B cell (primary cell): ENCODE data around the gene ETV3. TPM values are rescaled to one million over a fixed set of nuclear protein-coding genes. Genes with fewer than 3 reads are reported as not detected.

Source experiments
- ATAC-seq: fragments of 200-7000 bp; cut with Tn5 transposase; one replicate; pipeline ENCODE4 v1.10.0; 2021; ENCODE audit warnings: low read depth, mild to moderate bottlenecking, moderate number of reproducible peaks, moderate library complexity
- CTCF ChIA-PET: fragments of 350-600 bp; sonication (Branson Sonifier 250); formaldehyde crosslinking; loops from one replicate; lab custom pipeline; 2021; ENCODE audit warnings: antibody characterized with exemption, inconsistent platforms; lab: Charles Lee
- POLR2A ChIA-PET: fragments of 350-600 bp; sonication (Branson Sonifier 250); formaldehyde crosslinking; loops from one replicate; lab custom pipeline; 2021; ENCODE audit warnings: antibody characterized with exemption; lab: Charles Lee
- DNase-seq: peaks from one replicate; pipeline ENCODE4 v3.0.0; 2013
- H2AFZ ChIP-seq: 2 replicates; pipeline ENCODE4 v1.6.1; 2012; ENCODE audit warnings: mild to moderate bottlenecking, low read depth, low read length; ENCODE audit not compliant: insufficient read depth, poor library complexity, severe bottlenecking
- H3K27ac ChIP-seq, 2 donors: 1 replicate in 1 of 2; 2 replicates in 1 of 2; pipeline ENCODE4 v1.5.1; 2012 to 2013; ENCODE audit warnings: low read length in 2 of 2, mild to moderate bottlenecking in 2 of 2, moderate library complexity in 1 of 2
- H3K27me3 ChIP-seq, 4 experiments: fragments of 200-600 bp in 1 of 4; sonication (generic) in 1 of 4; replicated peaks in 1 of 4; 1 replicate in 2 of 4; 2 replicates in 2 of 4; pipeline versions ENCODE4 v1.6.1 to v1.7.0; 2013 to 2016; ENCODE audit warnings: low read length in 3 of 4, mild to moderate bottlenecking in 2 of 4, mixed read lengths in 1 of 4, moderate library complexity in 1 of 4; ENCODE audit not compliant: insufficient read depth in 4 of 4, control insufficient read depth in 3 of 4; ENCODE audit errors: control extremely low read depth in 1 of 4
- H3K36me3 ChIP-seq, 2 experiments: replicated peaks in 1 of 2; 1 replicate in 1 of 2; 2 replicates in 1 of 2; pipeline versions ENCODE4 v1.6.1 to v1.7.1; 2013; ENCODE audit warnings: low read length in 1 of 2; ENCODE audit not compliant: insufficient read depth in 2 of 2, control insufficient read depth in 1 of 2; ENCODE audit errors: control extremely low read depth in 1 of 2, extremely low read depth in 1 of 2
- H3K4me1 ChIP-seq, 2 donors: fragments of 200-600 bp in 1 of 2; sonication (generic) in 1 of 2; 1 replicate in 1 of 2; 2 replicates in 1 of 2; pipeline versions ENCODE4 v1.5.1 to v1.6.1; 2013 to 2017; ENCODE audit warnings: low read length in 2 of 2; ENCODE audit not compliant: control insufficient read depth in 2 of 2, insufficient read depth in 2 of 2
- H3K4me2 ChIP-seq: replicated peaks from 2 replicates; pipeline ENCODE3; 2012; ENCODE audit warnings: mild to moderate bottlenecking, low read depth, low read length; ENCODE audit not compliant: poor library complexity, severe bottlenecking
- H3K4me3 ChIP-seq, 5 experiments: fragments of 200-600 bp in 1 of 5; sonication (generic) in 1 of 5; 1 replicate in 3 of 5; 2 replicates in 2 of 5; pipeline versions ENCODE4 v1.5.1 to v1.7.0; 2011 to 2016; ENCODE audit warnings: low read length in 4 of 5, mild to moderate bottlenecking in 4 of 5, low read depth in 2 of 5, control low read depth in 1 of 5, moderate library complexity in 1 of 5; ENCODE audit not compliant: insufficient read depth in 1 of 5; ENCODE audit errors: control extremely low read depth in 1 of 5, extremely low read depth in 1 of 5
- H3K79me2 ChIP-seq: fragments of 200-600 bp; sonication (generic); one replicate; pipeline ENCODE4 v1.6.0; 2016; ENCODE audit warnings: low read length; ENCODE audit not compliant: control insufficient read depth, insufficient read depth
- H3K9ac ChIP-seq: fragments of 200-600 bp; sonication (generic); 2 replicates; pipeline ENCODE4 v1.6.1; 2017; ENCODE audit warnings: mild to moderate bottlenecking, low read length, moderate library complexity
- H3K9me3 ChIP-seq, 3 donors: one replicate each; pipeline versions ENCODE4 v1.6.1 to v1.7.1; 2013; ENCODE audit warnings: low read length in 2 of 3; ENCODE audit not compliant: control insufficient read depth in 2 of 3, insufficient read depth in 1 of 3; ENCODE audit errors: control extremely low read depth in 1 of 3
- H4K20me1 ChIP-seq: 2 replicates; pipeline ENCODE4 v1.6.0; 2012; ENCODE audit warnings: mild to moderate bottlenecking, low read length; ENCODE audit not compliant: insufficient read depth, control insufficient read depth, poor library complexity, severe bottlenecking
- H3K27ac Mint-ChIP-seq: one replicate; pipeline ENCODE4 v1.8.0; 2021; ENCODE audit warnings: mixed read lengths
- H3K27me3 Mint-ChIP-seq: one replicate; pipeline ENCODE4 v1.8.0; 2021; ENCODE audit warnings: mixed read lengths
- H3K4me1 Mint-ChIP-seq: one replicate; pipeline ENCODE4 v1.8.0; 2021; ENCODE audit warnings: mixed read lengths
- H3K4me3 Mint-ChIP-seq: one replicate; pipeline ENCODE4 v1.8.0; 2021; ENCODE audit warnings: mixed read lengths
- H3K9me3 Mint-ChIP-seq: one replicate; pipeline ENCODE4 v1.8.0; 2022; ENCODE audit warnings: mixed read lengths; ENCODE audit not compliant: insufficient read depth
- EZH2 ChIP-seq: IDR thresholded peaks from 2 replicates; pipeline ENCODE4 v1.6.1; 2012; ENCODE audit warnings: borderline replicate concordance, low read depth, mild to moderate bottlenecking, moderate library complexity, low read length; ENCODE audit not compliant: insufficient read depth, poor library complexity, severe bottlenecking
- WGBS: methylation state at CpG from one replicate; pipeline ENCODE4 v1.1.5; 2013; ENCODE audit warnings: missing lambda C conversion rate; ENCODE audit not compliant: insufficient coverage; 5-methylcytosine and 5-hydroxymethylcytosine counted together
- intact Hi-C: fragments of 100-400 bp; cut with micrococcal nuclease; formaldehyde crosslinking; loops from one replicate; pipeline ENCODE4 v1.10.0; 2022
- polyA plus RNA-seq: library from polyadenylated mRNA; depleted of rRNA; stranded (reverse); fragments of >200 nt; gene quantifications from 2 replicates; pipeline ENCODE4 v1.2.3, GENCODE V29; 2012
- total RNA-seq, 2 donors: library from RNA; stranded (reverse); fragments of 120-200 nt in 1 of 2; gene quantifications; 1 replicate in 1 of 2; 2 replicates in 1 of 2; pipeline versions ENCODE4 v1.2.3 to v1.2.4, GENCODE V29; 2013 to 2022
- TF ChIP-seq, protein P1 (sequence below): fragments of 200-600 bp; IDR thresholded peaks from one replicate; pipeline ENCODE4 v1.8.0; 2022; ENCODE audit warnings: antibody characterized with exemption, mild to moderate bottlenecking

Gene ETV3
- total and polyA plus RNA-seq, 2 donors (not counting 1 experiment from before 2014, with no cell fraction given), result 16.7 to 34.1 TPM

- H3K4me1 Mint-ChIP-seq, result peaks cover 14% of the 10 kb centered on the region
- Histone ChIP-seq H3K27me3 (no peaks in the 10 kb centered on the region), H3K4me1 (peaks cover 5 to 9% of the 10 kb centered on the region in 2 donors), H4K20me1 (peaks cover under 1% of the 10 kb centered on the region), H3K4me3 (no peak overlapping the region), H2AFZ (no peak overlapping the region), H3K9me3 (no peaks in the 10 kb centered on the region), H3K4me2 (no peak overlapping the region), H3K79me2 (no peaks in the 10 kb centered on the region), H3K27ac (no peak overlapping the region), H3K9ac (no peak overlapping the region), H3K36me3 (no peaks in the 10 kb centered on the region)
- DNase-seq (no peak), ATAC-seq (no peak)
- no peak overlapping the region for H3K4me3 Mint-ChIP-seq
- no CpG with 5 or more reads among the region's 3 CpGs for WGBS
- intact Hi-C loops, result no loop called here
- H3K27me3 Mint-ChIP-seq, result peaks cover 12% of the 10 kb centered on the region
- ChIA-PET CTCF (interaction anchor here (1.6 to 4.1 kb wide), 2 partner anchors 14 to 53 kb away, joined by 10 to 24 read pairs; no protein-coding TSS in a partner anchor), POLR2A (no interaction called here)
- no peak overlapping the region for H3K27ac Mint-ChIP-seq
- no peaks in the 10 kb centered on the region for H3K9me3 Mint-ChIP-seq
- TF ChIP-seq EZH2, result no peak
- TF ChIP-seq, protein P1, sequence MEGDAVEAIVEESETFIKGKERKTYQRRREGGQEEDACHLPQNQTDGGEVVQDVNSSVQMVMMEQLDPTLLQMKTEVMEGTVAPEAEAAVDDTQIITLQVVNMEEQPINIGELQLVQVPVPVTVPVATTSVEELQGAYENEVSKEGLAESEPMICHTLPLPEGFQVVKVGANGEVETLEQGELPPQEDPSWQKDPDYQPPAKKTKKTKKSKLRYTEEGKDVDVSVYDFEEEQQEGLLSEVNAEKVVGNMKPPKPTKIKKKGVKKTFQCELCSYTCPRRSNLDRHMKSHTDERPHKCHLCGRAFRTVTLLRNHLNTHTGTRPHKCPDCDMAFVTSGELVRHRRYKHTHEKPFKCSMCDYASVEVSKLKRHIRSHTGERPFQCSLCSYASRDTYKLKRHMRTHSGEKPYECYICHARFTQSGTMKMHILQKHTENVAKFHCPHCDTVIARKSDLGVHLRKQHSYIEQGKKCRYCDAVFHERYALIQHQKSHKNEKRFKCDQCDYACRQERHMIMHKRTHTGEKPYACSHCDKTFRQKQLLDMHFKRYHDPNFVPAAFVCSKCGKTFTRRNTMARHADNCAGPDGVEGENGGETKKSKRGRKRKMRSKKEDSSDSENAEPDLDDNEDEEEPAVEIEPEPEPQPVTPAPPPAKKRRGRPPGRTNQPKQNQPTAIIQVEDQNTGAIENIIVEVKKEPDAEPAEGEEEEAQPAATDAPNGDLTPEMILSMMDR, result no peak
These were observed 4.7 kb upstream of the ETV3 start for GRCh38 chr1:157142765-157143423.

DNA sequence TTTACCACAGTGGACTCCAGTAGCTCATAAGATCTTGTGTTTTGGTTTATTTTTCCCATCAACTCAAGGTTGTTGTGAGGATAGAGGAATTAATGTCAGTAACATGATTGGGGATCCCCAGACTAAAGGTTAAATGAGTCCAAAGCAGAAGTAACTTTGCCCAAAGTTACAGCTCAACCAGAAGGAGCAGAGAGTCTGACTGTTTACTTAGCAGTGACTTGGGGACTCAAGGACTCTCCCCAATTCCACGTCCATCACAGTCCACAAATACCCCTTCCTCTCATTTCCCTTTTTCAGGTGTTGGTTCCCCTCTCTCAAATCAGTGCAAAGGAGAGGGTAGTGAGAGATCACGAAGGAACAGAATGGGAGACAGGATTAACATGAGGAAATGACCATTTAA lies 4.0 kb upstream of the ETV3 start:
- no peak for ATAC-seq
- H3K4me3 ChIP-seq, result no peak overlapping the region
- H3K4me1 ChIP-seq, result peaks cover 10 to 13% of the 10 kb centered on the region in 2 donors
- H3K36me3 ChIP-seq, result no peaks in the 10 kb centered on the region
- H3K79me2 ChIP-seq, result peaks cover 4% of the 10 kb centered on the region
- no peak overlapping the region for H3K27ac Mint-ChIP-seq
- H2AFZ ChIP-seq, result no peak overlapping the region
- no CpG with 5 or more reads among the region's 2 CpGs for WGBS
- H3K4me2 ChIP-seq, result no peak overlapping the region
- peaks cover 19% of the 10 kb centered on the region for H3K4me1 Mint-ChIP-seq
- ChIA-PET CTCF (interaction anchor here (1.6 to 4.1 kb wide), 2 partner anchors 14 to 52 kb away, joined by 10 to 24 read pairs; no protein-coding TSS in a partner anchor), POLR2A (no interaction called here)
- intact Hi-C loops, result no loop called here
- TF ChIP-seq EZH2, result no peak
- TF ChIP-seq, protein P1, result no peak
- H3K27me3 ChIP-seq, result no peaks in the 10 kb centered on the region
- H3K9ac ChIP-seq, result no peak overlapping the region
- peaks cover 12% of the 10 kb centered on the region for H3K27me3 Mint-ChIP-seq
- H3K27ac ChIP-seq, result no peak overlapping the region
- H4K20me1 ChIP-seq, result peaks cover 7% of the 10 kb centered on the region
- no peak overlapping the region for H3K4me3 Mint-ChIP-seq
- no peaks in the 10 kb centered on the region for H3K9me3 ChIP-seq
- no peaks in the 10 kb centered on the region for H3K9me3 Mint-ChIP-seq
- no peak for DNase-seq
